GM12892 (cell line): ENCODE measurements around the gene LDHD.

Experiments used
- POLR2A ChIP-seq: IDR thresholded peaks from 2 replicates; pipeline ENCODE4 v1.6.1; 2011; ENCODE audit warnings: low read depth, low read length, control low read depth
- POLR2AphosphoS5 ChIP-seq: IDR thresholded peaks from 2 replicates; pipeline ENCODE4 v1.6.1; 2011; ENCODE audit warnings: low read depth, low read length, control low read depth
- TAF1 ChIP-seq: IDR thresholded peaks from 2 replicates; pipeline ENCODE4 v1.6.1; 2011; ENCODE audit warnings: low read depth, mild to moderate bottlenecking, control low read depth, low read length, borderline replicate concordance

DNA sequence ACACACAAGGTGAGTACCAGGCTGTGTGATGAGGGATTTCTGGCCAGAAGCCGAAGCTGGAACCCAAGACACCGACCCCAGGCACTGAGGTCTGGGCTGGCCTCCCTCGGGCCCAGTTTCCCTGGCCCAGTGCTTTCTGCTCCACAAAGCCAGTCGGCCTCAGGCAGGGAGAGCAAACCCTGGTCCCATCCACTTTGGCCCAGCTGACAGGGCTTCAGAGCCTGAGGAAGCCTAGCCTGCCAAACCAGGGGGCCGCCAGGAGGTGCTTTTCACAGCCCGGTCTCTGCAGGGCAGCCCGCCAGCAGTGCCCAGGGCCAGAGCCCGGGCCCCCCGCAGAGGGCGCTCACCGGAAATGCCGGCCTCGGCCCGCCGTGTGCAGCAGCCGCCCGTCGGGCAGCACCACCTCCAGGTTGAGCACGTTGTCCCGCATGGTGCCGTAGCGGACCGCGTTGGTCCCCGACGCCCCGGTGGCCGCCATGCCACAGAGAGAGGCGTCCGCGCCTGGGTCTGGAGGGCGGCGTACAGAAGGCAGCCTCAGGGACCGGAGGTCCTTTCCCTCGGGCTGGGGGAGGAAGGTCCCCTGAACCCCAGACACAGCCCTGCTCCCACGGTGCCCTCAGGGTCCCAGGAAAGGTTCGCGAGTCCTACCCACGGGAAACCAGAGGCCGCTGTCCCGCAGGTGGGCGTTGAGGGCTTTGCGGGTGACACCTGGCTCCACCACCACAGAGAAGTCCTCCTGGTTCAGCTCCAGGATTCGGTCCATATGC is 2.2 kb downstream of the LDHD start:
- TF ChIP-seq POLR2A (no peak), POLR2AphosphoS5 (no peak), TAF1 (no peak)
